GM21576 (cell line): Measurements from ENCODE around the gene CORO7.

ENCODE experiments used
- ATAC-seq: cut with Tn5 transposase; IDR thresholded peaks from one replicate; pipeline ENCODE4 v1.9.1; 2021; ENCODE audit warnings: mild to moderate bottlenecking, moderate library complexity; ENCODE audit not compliant: unreplicated experiment

Gene CORO7

GRCh38 chr16:4313563-4314531 is 102.5 kb downstream of the CORO7 start:
- no peak for ATAC-seq

- ATAC-seq: no peak
These were observed 106.5 kb downstream of the CORO7 start for GRCh38 chr16:4309833-4310266.

- no peak for ATAC-seq
These were observed 107.1 kb downstream of the CORO7 start for GRCh38 chr16:4309102-4309832.

DNA sequence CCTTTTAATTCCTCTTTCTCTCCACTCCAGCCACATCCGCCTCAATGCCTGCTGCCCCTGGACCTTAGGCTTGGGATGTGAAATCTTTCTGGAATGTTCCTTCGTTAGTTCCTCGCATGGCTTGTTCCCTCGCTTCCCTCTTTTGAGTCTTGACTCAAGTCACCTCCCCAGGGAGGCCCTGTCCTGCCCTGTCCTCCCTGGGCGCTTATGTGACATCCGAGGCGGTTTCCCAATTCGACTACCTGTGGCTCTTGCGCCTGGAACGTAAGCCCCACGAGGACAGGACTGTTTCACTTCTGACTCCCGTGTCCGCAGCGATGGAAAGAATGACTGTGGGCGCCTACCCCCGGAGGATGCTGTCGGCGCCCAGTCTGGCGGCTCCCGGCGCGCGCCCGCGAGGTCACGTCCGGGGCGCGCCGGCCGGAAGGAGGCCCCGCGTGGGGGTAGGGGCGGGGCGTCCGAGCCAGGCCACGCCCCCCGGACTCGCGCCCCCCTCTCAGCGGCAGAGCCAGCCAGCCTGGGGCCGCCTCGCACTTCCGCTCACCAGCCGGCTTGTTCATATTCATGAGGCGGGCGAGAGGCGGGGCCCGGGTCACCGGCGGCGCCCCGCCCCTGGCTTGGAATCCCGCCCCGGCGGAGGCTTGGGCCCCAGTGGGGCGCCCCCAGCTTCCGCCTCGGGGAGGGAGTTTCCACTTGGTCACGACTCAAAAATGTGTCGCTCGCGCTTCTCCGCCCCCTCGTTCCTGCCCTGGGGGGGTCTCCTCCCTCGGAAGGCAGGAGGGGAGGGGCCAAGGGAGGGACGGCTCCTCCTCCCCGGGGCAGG is 109.0 kb downstream of the CORO7 start:
- peak; percentile 78 for ATAC-seq

GRCh38 chr16:4306470-4307214 is 109.8 kb downstream of the CORO7 start:
- ATAC-seq: no peak
